COLO829 (cell line): Measurements from ENCODE around the gene GRK5.
"Not testable (repeated sequence)": the region's sequence is repeated elsewhere in the genome, so short reads cannot be mapped to it uniquely, and the experiment has no call there.

ENCODE experiments used
- DNase-seq: peaks from one replicate; pipeline ENCODE4 v3.0.0; 2012; ENCODE audit warnings: low spot score

The GRK5 gene

DNA sequence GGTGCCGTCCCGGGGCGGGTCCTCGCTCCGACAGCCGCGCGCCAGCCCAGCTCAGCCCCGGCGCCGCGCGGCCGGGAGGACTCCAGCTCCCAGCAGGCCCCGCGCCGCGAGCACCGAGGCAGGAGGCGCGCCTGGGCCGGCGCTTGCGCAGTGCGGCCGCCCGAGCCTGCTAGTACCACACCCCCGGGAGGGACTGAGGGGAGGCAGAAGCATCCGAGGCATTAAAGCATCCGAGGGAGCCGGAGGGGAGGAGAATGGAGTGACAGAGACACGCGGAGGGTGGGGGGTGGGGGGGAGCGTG lies at the start of gene GRK5:
Gene GRK5, plus strand, starts transcription at position 206 of the 301 bp plus-strand sequence. CDS start 347 bp downstream, outside the sequence.
- DNase-seq, result peak; percentile 86

DNA sequence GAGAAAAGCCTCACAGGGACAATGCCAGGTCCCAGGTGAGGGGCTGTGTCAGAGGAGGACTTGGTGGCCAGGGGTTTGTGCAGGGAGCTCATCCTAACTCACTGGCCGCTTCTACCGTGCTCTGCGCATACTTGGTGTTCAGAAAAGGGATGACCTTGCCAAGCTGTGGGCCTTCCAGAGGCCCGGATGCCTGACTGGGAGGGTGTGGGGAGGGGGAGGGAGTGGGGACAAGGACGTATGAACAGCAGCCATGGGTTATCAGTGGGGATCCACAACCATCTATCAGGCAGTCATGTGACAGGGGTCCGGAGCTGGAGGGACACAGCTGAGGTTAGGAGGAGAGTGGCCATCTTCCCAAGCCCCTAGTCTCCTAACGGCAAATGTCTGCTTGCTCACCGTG lies 48.0 kb upstream of the GRK5 start:
- no peak for DNase-seq

GRCh38 chr10:119161680-119162451 lies 45.5 kb upstream of the GRK5 start:
- DNase-seq, result no peak

- no peak for DNase-seq
Measured at GRCh38 chr10:119162452-119163092, 44.8 kb upstream of the GRK5 start.

DNA sequence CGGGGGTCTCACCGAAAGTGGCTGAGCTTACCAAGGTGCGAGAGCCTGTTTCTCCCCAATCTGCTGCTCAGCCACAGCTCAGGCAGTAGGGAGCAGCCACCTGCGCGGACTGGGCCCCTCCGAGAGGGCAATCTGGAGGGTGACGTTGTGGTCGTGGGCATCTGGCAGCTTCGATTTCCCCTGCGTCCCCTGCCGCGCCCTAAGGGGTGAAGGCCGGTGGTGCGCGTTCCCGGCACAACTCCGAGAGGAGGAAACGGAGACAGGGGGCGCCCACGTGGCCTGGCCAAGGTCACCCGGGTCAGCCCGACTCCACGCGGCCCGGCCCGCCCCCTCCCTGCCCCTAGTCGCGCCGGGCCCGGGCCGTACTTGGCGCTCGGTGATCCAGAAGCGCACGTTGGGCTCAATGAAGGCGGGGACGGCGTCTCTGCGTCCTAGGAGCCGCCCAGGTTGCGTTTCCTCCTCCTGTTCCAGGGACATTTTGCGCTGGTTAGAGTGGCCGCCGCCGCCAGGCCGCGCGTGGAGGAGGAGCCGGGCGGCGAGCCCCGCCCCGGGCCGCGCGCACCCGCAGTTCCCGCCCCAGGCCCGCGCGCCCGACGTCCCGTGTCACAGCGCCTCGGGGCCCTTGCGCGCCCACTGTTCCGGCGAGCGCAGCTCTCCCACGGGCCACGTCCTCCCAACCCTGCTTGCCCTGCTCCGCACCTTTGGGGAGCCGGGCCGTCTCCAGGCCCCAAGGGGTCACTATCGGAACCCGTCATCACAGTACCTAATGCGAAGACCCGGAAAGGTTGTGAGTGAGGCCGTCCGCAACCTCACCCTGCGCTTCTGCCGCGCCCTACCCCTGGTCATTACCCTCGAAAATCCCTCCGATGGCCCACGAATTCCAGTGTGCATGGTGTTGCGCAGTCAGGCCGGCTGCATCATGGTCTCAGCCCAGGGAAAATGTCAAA lies 41.9 kb upstream of the GRK5 start, which contains the start of gene SFXN4:
Gene SFXN4, minus strand, starts transcription at position 544 of the 947 bp plus-strand sequence. Its CDS starts 67 bp downstream, at position 477.
- peak; percentile 16 for DNase-seq

GRCh38 chr10:119166118-119166500 lies 41.3 kb upstream of the GRK5 start:
- DNase-seq, result no peak

DNA sequence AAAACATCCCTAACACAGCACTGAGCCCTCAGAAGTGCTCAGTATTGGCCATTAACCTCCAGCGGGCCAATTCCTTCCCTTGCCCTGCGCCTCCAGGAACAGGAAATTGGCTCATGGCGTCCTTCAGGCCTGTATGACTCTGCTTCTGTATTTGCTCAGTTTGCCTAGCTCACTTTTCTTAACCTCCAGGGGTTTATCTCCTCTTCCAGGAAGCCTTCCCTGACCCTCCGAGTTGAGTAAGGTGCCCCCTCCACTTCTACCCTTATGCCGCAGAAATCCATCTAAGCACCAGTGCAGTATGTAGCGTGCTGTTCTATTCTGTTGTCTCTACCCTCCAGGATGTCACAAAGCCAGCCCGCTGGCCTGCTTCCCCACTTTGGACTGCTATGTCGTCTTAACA lies 40.8 kb upstream of the GRK5 start:
- no peak for DNase-seq

- no peak for DNase-seq
Measured at GRCh38 chr10:119167041-119167440, 40.3 kb upstream of the GRK5 start.

GRCh38 chr10:119174109-119174508 lies 33.3 kb upstream of the GRK5 start:
- no peak for DNase-seq

GRCh38 chr10:119176166-119176565 lies 31.2 kb upstream of the GRK5 start:
- no peak for DNase-seq

- DNase-seq, result no peak
Measured at GRCh38 chr10:119177708-119178371, 29.5 kb upstream of the GRK5 start.

DNA sequence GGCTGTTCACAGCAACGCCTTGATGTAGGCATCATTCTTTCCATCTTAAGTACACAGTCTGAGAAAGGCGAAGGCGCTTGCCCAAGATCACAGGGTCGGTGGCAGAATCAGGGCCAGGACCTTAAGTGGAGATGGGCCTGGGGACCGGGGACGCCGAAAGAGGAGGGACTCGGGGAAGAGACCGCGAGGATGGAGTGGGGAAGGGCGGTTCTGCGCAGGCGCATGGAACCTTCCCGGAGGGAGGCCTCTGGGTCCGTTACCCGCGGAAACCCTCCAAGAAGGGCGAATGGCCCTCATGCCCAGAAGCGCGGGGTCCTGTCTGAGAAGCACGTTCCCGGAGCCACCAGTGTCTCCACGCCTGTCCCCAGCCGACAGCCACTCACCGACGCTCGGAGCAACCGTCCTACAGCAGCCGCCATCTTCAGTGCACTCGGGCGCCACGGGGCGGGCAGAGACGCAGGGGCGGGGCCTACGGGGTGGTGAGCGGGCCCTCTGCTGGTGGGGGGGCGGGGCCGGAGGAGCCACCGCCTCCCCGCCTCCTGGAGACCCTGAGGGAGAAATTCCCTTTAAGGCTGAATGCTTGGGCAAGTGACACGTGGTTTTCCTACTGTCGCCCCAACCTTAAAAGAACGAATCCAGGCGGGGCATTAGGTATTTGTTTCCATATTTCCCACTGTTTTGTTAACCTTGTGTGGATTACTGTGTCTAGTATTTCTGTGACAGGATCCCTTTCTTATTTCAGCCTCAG lies 28.8 kb upstream of the GRK5 start, which contains the start of gene PRDX3:
Gene PRDX3, minus strand, starts transcription at position 441 of the 748 bp plus-strand sequence. Its CDS starts 22 bp downstream, at position 419.
- peak; percentile 54 for DNase-seq

DNA sequence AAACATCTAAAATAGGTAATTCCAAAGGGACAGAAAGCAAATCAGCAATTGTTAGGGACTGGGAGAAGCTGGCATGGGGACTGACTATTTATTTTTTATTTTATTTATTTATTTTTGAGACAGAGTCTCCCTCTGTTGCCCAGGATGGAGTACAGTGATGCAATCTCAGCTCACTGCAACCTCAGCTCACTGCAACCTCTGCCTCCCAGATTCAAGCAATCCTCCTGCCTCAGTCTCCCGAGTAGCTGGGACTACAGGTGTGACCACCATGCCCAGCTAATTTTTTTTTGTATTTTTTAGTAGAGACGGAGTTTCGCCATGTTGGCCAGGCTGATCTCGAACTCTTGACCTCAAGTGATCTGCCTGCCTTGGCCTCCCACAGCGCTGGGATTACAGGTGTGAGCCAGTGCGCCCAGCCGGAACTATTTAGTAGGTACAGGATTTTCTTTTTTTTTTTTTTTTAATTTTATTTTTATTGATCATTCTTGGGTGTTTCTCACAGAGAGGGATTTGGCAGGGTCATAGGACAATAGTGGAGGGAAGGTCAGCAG lies 26.4 kb upstream of the GRK5 start:
- not testable (repeated sequence) for DNase-seq

GRCh38 chr10:119183664-119184412 lies 23.5 kb upstream of the GRK5 start:
- DNase-seq, result no peak

DNA sequence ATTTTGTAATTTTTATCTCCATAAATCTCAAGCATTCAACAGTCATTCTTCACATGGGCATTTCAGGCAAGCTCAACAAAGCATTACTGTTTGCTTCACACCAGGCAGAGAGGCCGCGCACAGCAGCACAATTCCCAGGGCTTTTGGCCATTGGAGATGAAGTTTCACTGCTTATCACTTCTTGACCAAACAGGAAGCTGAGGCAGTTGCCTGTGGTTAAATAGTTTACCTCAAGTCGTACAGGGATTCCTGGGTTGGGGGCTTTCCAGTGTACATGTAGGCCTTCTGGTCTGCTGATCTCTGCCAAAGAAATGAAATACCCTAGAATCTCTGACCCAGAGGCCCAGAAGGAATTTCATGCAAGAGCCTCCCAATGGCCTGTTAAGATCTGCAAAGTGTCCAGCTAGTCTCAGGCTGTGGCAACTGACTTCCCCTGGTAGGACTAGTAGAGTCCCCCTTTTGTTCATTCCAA lies 17.5 kb upstream of the GRK5 start:
- peak; percentile 70 for DNase-seq

- peak; percentile 36 for DNase-seq
Measured at GRCh38 chr10:119190353-119190752, 17.0 kb upstream of the GRK5 start.

DNA sequence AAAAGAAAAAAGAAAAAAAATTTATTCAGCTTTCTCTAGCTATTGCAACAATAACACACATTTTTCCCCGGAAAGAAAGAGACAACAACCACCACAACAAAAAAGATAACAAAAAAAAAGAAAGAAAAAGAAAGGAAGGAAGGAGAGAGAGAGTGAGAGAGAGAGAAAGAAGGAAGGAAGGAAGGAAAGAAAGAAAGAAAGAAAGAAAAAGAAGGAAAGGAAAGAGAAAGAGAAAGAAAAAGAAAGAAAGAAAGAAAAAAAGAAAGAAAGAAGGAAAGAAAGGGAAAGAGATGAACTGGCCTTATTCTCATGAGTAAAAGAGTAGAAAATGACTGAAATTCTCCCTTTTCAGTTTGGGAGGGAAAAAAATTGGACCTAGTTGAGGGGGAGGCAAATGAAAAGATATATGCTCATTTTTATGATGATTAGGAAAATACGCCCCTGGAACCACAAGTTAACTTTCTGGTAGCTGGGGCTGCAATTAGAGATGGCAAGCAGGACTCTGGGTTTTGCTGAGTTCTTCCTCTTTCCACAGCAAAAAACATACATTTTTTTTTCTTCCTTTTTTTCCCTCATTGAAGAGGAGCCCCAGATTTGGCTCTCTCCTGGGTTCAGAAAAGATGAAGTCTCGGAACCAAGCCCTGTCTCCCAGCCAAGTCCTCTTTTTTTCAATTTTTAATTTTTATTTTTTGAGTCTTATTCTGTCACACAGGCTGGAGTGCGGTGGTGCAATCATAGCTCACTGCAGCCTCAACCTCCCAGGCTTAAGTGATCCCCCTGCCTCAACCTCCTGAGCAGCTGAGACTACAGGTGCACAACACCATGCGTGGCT lies 16.2 kb upstream of the GRK5 start:
- no peak for DNase-seq

GRCh38 chr10:119191881-119192280 lies 15.5 kb upstream of the GRK5 start:
- DNase-seq, result no peak

DNA sequence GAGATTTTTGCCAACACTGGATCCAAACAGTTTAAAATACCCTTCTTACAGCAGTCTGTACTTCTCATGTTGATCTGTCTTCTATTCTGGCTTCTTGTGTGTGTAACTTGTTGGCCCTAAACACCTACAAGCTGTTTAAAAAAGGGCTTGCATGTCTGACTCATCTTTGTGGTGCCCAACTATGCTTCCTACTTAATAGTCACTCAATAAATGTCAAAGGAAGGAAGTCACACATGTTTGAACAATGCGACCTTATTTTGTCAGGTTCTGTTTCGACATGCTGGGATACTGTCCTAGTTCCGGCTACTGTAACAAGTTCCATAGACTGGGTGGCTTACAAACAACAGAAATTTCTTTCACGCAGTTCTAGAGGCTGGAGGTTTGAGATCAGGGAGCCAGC lies 9.4 kb upstream of the GRK5 start:
- peak; percentile 51 for DNase-seq
